GM12892 (cell line): ENCODE measurements around the gene TMEM267.
"Not testable (repeated sequence)": the region's sequence is repeated elsewhere in the genome, so short reads cannot be mapped to it uniquely, and the experiment has no call there.

Experiments used
- DNase-seq: peaks from one replicate; pipeline ENCODE4 v3.0.0; 2011; ENCODE audit not compliant: insufficient read length
- FAIRE-seq: peaks from 2 replicates; lab custom pipeline; 2011; peaks lifted over from hg19 to GRCh38; lab: Jason Lieb, UNC
- POLR2A ChIP-seq: IDR thresholded peaks from 2 replicates; pipeline ENCODE4 v1.6.1; 2011; ENCODE audit warnings: low read depth, low read length, control low read depth
- POLR2AphosphoS5 ChIP-seq: IDR thresholded peaks from 2 replicates; pipeline ENCODE4 v1.6.1; 2011; ENCODE audit warnings: low read depth, low read length, control low read depth
- TAF1 ChIP-seq: IDR thresholded peaks from 2 replicates; pipeline ENCODE4 v1.6.1; 2011; ENCODE audit warnings: low read depth, mild to moderate bottlenecking, control low read depth, low read length, borderline replicate concordance

Gene TMEM267

GRCh38 chr5:43416803-43417394, 66.8 kb downstream of the TMEM267 start:
- TF ChIP-seq POLR2AphosphoS5 (no peak), POLR2A (no peak), TAF1 (no peak)
- no peak for DNase-seq
- no peak for FAIRE-seq

- TF ChIP-seq TAF1 (no peak), POLR2AphosphoS5 (no peak), POLR2A (no peak)
- DNase-seq (no peak), FAIRE-seq (no peak)
Observed at GRCh38 chr5:43415935-43416802, 67.5 kb downstream of the TMEM267 start.

GRCh38 chr5:43413966-43414365, 69.7 kb downstream of the TMEM267 start:
- DNase-seq (no peak), FAIRE-seq (no peak)
- TF ChIP-seq TAF1 (no peak), POLR2A (no peak), POLR2AphosphoS5 (no peak)

GRCh38 chr5:43412644-43413043, 71.0 kb downstream of the TMEM267 start:
- no peak for DNase-seq
- TF ChIP-seq TAF1 (no peak), POLR2AphosphoS5 (no peak), POLR2A (no peak)

GRCh38 chr5:43412156-43412555, 71.5 kb downstream of the TMEM267 start, which contains the start of gene CCL28:
TSS of gene CCL28 (minus strand) at chr5:43412391. CDS start at chr5:43412316, 75 bp downstream.
- no peak for DNase-seq
- no peak for TF ChIP-seq POLR2AphosphoS5
- no peak for TF ChIP-seq TAF1
- no peak for TF ChIP-seq POLR2A
- FAIRE-seq = no peak

More at GRCh38 chr5:43412644-43413043, 71.0 kb downstream of the TMEM267 start:
- no peak for FAIRE-seq

- TF ChIP-seq POLR2AphosphoS5 (no peak), TAF1 (no peak), POLR2A (no peak)
- DNase-seq (no peak), FAIRE-seq (no peak)
Observed at GRCh38 chr5:43411495-43411894, 72.2 kb downstream of the TMEM267 start.

- DNase-seq (no peak), FAIRE-seq (no peak)
- TF ChIP-seq TAF1 (no peak), POLR2AphosphoS5 (no peak), POLR2A (no peak)
Observed at GRCh38 chr5:43410414-43410813, 73.3 kb downstream of the TMEM267 start.

- FAIRE-seq = no peak
- no peak for TF ChIP-seq POLR2A
- DNase-seq = no peak
Observed at GRCh38 chr5:43409809-43410271, 73.8 kb downstream of the TMEM267 start.

GRCh38 chr5:43402524-43403066, 81.1 kb downstream of the TMEM267 start:
- not testable (repeated sequence) for DNase-seq, FAIRE-seq

- TF ChIP-seq POLR2AphosphoS5 = no peak
- TF ChIP-seq POLR2A = no peak
- no peak for TF ChIP-seq TAF1
- DNase-seq (no peak), FAIRE-seq (no peak)
Observed at GRCh38 chr5:43401827-43402226, 81.8 kb downstream of the TMEM267 start.

GRCh38 chr5:43400082-43400481, 83.6 kb downstream of the TMEM267 start:
- no peak for FAIRE-seq
- no peak for TF ChIP-seq POLR2A
- TF ChIP-seq TAF1 = no peak
- no peak for TF ChIP-seq POLR2AphosphoS5
- DNase-seq = no peak
